Choroid plexus epithelial cell (primary cell): ENCODE measurements around the gene KEL.

Experiments
- DNase-seq: peaks from one replicate; pipeline ENCODE4 v3.0.0-alpha.2; 2010; ENCODE audit warnings: low read depth
- H3K4me3 ChIP-seq: 2 replicates; pipeline ENCODE4 v1.5.1; 2011; ENCODE audit warnings: low read depth, mild to moderate bottlenecking, control low read depth, low read length, moderate library complexity
- TF ChIP-seq, protein P1 (sequence below): conservative IDR thresholded peaks from 2 replicates; pipeline ENCODE4 v1.5.1; 2011; ENCODE audit warnings: low read depth, mild to moderate bottlenecking, control low read depth, inconsistent platforms, low read length, moderate library complexity

KEL gene

DNA sequence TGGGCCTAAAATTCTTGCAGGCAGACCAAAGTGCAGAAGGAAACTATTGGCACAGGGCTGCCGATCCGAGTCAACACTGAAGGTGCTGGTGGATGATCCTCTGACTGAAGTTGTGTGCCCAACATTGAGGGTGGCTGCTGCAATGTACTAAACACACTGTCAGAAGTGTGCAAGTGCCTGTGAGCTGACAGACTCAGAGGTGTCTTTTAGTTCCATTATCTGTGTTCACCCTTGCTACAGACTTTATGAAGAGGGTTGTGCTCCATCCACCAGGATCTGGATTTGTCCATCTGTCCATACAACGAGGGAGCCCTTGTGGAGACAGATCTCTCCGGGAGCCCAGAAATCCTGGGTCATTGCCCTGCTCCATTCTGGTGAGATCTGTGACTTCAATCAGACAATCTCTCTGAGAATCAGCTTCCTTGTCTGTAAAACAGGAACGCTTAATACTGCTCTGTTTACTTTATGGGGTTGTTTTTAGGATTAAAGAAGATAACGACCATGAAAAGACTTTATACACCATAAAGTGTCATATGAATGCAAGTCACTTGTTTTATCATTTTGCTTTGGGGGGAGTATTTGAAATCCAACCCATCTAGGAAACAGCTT lies 67.1 kb downstream of the KEL start:
- no peak for DNase-seq
- no peak overlapping the region for H3K4me3 ChIP-seq
- TF ChIP-seq, protein P1, sequence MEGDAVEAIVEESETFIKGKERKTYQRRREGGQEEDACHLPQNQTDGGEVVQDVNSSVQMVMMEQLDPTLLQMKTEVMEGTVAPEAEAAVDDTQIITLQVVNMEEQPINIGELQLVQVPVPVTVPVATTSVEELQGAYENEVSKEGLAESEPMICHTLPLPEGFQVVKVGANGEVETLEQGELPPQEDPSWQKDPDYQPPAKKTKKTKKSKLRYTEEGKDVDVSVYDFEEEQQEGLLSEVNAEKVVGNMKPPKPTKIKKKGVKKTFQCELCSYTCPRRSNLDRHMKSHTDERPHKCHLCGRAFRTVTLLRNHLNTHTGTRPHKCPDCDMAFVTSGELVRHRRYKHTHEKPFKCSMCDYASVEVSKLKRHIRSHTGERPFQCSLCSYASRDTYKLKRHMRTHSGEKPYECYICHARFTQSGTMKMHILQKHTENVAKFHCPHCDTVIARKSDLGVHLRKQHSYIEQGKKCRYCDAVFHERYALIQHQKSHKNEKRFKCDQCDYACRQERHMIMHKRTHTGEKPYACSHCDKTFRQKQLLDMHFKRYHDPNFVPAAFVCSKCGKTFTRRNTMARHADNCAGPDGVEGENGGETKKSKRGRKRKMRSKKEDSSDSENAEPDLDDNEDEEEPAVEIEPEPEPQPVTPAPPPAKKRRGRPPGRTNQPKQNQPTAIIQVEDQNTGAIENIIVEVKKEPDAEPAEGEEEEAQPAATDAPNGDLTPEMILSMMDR, result no peak

DNA sequence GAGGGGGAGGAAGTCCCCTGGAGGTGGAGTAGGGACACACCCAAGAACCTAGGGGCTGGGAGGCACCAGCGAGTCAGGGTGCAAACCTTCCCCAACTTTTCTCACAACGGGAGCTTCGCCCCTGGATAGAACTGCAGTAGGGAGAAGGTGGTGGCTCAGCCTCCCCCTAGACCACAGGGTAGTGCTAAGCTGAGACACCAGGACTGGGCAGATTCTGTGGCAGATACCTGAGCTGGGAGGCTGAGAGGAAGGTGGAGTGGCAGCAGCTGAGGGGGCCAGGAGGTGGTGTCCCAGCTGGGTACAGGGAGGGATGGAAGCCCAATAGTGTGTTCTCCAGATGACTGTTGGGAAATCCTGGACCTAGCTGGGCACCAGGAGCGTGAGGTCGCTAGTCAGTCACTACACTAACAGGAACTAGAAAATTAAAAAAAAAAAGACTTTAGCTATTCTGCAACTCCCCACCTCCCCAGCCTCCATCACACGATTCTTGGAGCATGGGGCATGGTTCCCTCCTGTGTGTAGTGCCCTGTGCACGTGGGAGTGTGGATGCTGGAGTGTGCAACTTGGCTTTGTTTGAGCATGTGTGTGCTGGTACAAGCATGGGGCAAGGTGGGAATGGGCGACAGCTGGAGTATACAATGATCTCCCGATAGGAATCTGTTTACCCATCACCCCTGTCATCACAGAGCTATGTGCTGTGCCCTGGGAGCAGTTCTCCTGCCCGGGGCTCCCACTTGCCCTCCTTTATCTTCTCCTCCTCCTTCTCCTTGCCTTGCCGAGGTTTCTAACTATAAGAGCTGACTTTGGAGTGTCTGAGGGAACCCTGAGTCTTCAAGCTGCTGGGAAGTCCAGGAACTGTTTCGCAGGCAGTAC lies 67.8 kb downstream of the KEL start:
- TF ChIP-seq, protein P1, result no peak
- no peak overlapping the region for H3K4me3 ChIP-seq
- DNase-seq, result no peak

DNA sequence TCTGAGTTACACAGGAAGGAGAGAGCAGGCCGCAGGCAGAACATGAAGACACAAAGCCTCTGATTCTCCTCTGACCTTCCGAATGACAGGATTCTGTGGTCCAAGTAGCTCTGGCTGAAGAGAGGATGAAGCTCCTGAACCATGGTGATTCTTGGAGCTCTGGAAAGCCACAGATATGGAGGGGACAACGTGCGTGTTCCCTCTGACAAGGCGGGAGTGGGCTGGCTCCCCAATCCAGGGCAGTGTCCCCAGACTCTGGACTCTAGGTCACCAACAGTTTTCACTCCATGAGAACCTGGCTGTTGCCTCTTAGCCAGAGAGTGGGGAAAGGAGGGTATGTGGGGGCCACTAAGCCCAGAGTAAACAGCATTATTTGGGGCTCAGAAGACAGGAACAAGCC lies 69.2 kb downstream of the KEL start:
- TF ChIP-seq, protein P1, result no peak
- DNase-seq, result no peak
- H3K4me3 ChIP-seq, result no peak overlapping the region

DNA sequence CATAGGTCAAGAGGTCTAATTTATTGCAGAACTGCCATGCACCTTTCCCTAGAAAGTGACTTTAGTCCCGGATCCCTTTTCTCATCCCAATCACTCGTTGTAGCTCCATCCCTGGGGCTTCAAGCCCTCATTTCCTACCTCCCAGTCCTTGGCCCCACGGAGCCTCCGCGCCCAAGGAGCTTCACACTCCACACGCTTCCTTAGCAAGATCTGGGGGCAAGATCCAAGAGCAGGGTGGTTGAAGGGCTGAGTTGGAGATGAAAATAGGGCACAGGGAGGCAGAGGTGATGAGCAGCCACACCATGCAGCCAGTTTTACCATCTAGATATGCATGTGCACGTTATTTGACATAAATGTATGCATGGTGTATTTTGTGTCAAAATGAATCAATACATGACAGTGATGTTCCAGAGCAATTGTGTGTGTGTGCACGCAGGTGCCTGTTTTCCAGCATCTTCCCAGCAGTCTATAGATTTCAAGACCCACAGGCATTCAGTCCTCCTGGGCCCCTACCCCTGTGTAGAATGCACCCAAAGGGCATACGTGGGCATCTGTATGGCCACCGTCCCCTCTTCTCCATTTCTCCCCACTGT lies 70.6 kb downstream of the KEL start:
- no peak for DNase-seq
- TF ChIP-seq, protein P1, result no peak
- H3K4me3 ChIP-seq, result no peak overlapping the region
